Neutrophil (primary cell): ENCODE data around the gene STAG1.

Experiments used
- H3K27ac ChIP-seq: fragments of 200-600 bp; sonication (generic); 2 replicates; pipeline ENCODE4 v1.5.1; 2016; ENCODE audit warnings: mild to moderate bottlenecking, moderate library complexity
- H3K27me3 ChIP-seq: fragments of 200-600 bp; sonication (generic); 2 replicates; pipeline ENCODE4 v1.6.0; 2016; ENCODE audit warnings: mild to moderate bottlenecking
- H3K36me3 ChIP-seq: fragments of 200-600 bp; sonication (generic); 2 replicates; pipeline ENCODE4 v1.5.1; 2017
- H3K4me1 ChIP-seq, 2 experiments: fragments of 200-600 bp in 1 of 2; sonication (generic) in 1 of 2; 1 replicate in 1 of 2; 2 replicates in 1 of 2; pipeline versions ENCODE4 v1.5.1 to v1.6.1; 2013 to 2016; ENCODE audit warnings: low read depth in 1 of 2, low read length in 1 of 2, mild to moderate bottlenecking in 1 of 2, moderate library complexity in 1 of 2; ENCODE audit not compliant: control insufficient read depth in 1 of 2, insufficient read depth in 1 of 2
- H3K4me3 ChIP-seq, 2 experiments: fragments of 200-600 bp in 1 of 2; sonication (generic) in 1 of 2; 1 replicate in 1 of 2; 2 replicates in 1 of 2; pipeline ENCODE4 v1.5.1; 2013 to 2016; ENCODE audit warnings: low read depth in 1 of 2, low read length in 1 of 2, mild to moderate bottlenecking in 1 of 2, moderate library complexity in 1 of 2
- H3K9me3 ChIP-seq: fragments of 200-600 bp; sonication (generic); 2 replicates; pipeline ENCODE4 v1.5.1; 2016
- TF ChIP-seq, protein P1 (sequence below): fragments of 200-600 bp; sonication (generic); IDR thresholded peaks from 2 replicates; pipeline ENCODE4 v1.5.1; 2016; ENCODE audit warnings: antibody characterized with exemption

The STAG1 gene

DNA sequence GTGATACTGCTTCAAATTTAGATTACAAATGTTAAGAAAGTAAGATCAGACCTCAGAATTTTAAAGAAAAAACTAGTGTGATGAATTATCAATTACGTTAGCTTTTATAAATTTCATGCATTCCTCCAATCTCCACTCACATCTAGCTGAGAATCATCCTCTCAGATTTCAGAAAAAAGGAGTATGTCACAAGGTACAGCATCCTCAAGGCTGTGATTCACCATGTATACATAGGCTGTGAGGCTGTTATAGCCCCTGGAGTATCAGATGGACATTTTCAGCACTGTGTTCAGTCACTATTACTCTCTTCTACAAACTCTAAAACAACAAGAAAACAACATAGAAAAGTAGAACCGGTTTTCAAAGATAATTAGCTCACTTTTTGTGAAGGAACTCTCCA lies 287.7 kb downstream of the STAG1 start:
- no peaks in the 10 kb centered on the region for H3K9me3 ChIP-seq
- no peak overlapping the region for H3K4me3 ChIP-seq
- no peak overlapping the region for H3K27ac ChIP-seq
- H3K4me1 ChIP-seq, result no peaks in the 10 kb centered on the region
- no peaks in the 10 kb centered on the region for H3K36me3 ChIP-seq
- TF ChIP-seq, protein P1, sequence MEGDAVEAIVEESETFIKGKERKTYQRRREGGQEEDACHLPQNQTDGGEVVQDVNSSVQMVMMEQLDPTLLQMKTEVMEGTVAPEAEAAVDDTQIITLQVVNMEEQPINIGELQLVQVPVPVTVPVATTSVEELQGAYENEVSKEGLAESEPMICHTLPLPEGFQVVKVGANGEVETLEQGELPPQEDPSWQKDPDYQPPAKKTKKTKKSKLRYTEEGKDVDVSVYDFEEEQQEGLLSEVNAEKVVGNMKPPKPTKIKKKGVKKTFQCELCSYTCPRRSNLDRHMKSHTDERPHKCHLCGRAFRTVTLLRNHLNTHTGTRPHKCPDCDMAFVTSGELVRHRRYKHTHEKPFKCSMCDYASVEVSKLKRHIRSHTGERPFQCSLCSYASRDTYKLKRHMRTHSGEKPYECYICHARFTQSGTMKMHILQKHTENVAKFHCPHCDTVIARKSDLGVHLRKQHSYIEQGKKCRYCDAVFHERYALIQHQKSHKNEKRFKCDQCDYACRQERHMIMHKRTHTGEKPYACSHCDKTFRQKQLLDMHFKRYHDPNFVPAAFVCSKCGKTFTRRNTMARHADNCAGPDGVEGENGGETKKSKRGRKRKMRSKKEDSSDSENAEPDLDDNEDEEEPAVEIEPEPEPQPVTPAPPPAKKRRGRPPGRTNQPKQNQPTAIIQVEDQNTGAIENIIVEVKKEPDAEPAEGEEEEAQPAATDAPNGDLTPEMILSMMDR, result no peak
- no peaks in the 10 kb centered on the region for H3K27me3 ChIP-seq

DNA sequence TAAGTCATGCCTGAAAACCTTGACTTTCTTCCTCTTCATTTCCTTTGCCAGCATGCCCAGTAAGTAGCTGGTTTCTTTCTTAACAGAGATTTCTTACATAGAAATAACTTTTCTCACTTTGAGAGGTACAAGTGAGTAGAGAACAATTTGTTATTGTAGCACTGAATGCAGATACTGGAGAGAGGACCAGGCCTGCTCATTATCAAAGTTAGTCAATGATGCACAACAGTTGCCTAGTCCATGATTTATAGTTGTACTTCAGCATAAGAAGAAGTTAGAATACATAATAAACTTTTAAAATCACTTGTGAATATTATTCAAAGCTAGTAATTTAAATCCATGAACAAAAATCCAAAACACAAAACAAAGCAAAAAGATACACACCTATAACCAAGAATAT lies 289.0 kb downstream of the STAG1 start:
- no peak overlapping the region for H3K4me3 ChIP-seq
- H3K36me3 ChIP-seq, result no peaks in the 10 kb centered on the region
- H3K27me3 ChIP-seq, result no peaks in the 10 kb centered on the region
- H3K4me1 ChIP-seq, result no peaks in the 10 kb centered on the region
- H3K9me3 ChIP-seq, result no peaks in the 10 kb centered on the region
- no peak overlapping the region for H3K27ac ChIP-seq
- TF ChIP-seq, protein P1, result no peak

DNA sequence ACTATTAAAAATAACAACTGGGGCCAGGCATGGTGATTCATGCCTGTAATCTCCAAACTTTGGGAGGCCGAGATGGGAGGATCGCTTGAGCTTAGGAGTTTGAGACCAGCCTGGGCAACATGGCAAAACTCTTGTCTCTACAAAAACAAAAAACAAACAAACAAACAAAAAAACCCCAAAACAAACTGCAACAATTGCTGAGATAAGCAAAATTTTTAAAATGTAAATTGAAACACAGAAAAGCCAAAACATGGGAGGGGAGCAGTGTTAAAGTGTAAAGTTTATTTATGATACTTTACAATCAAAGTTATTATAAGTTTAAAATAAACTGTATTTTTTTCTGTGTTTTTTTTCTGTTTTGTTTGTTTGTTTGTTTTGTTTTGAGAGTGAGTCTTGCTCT lies 294.4 kb downstream of the STAG1 start:
- H3K27ac ChIP-seq, result no peak overlapping the region
- H3K9me3 ChIP-seq, result peaks cover 9% of the 10 kb centered on the region
- H3K4me3 ChIP-seq, result no peak overlapping the region
- H3K4me1 ChIP-seq, result no peaks in the 10 kb centered on the region
- TF ChIP-seq, protein P1, result no peak
- H3K36me3 ChIP-seq, result no peaks in the 10 kb centered on the region
- H3K27me3 ChIP-seq, result no peaks in the 10 kb centered on the region

DNA sequence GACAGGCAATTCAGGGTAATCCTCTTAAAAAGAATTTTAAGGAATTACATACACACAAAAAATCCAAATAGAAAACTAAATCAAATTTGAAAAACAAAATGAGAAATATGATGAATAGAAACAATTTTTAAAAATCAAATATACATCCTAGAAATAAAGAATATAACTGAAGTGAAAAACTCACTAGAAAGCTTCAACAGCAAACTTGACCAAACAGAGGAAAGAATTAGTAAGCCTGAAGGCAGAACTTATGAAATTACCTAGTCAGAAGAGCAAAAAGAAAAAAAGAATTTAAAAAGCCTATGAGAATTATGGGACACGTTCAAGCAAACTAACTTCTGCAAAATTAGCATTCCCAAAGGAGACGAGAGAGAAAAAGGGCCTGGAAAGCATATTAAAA lies 296.0 kb downstream of the STAG1 start:
- Histone ChIP-seq H3K4me3 (no peak overlapping the region), H3K4me1 (no peaks in the 10 kb centered on the region), H3K27me3 (no peaks in the 10 kb centered on the region), H3K36me3 (peaks cover 10% of the 10 kb centered on the region), H3K9me3 (peaks cover 9% of the 10 kb centered on the region), H3K27ac (no peak overlapping the region)
- TF ChIP-seq, protein P1, result no peak

DNA sequence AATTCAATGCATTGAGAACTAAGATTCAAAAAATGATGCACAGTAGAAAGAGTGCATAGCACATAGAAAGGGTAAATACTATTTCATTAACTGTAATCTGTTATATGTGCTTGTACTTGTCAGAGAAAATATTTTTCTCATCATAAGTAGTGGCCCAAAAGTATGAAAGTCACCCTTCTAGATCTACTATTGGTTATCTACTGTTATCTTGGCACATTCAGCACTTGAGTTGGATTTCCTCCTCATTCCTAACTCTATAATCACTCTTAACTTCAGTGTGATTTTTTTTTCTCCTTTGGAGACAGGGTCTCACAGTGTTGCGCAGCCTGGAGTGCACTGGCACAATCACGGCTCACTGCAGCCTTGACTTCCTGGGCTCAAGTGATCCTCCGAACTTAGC lies 307.6 kb downstream of the STAG1 start:
- H3K36me3 ChIP-seq, result peaks cover 26% of the 10 kb centered on the region

More for the DNA sequence above, 307.6 kb downstream of the STAG1 start:
- no peak overlapping the region for H3K27ac ChIP-seq
- no peaks in the 10 kb centered on the region for H3K9me3 ChIP-seq
- H3K27me3 ChIP-seq, result no peaks in the 10 kb centered on the region
- no peak overlapping the region for H3K4me3 ChIP-seq
- H3K4me1 ChIP-seq, result no peaks in the 10 kb centered on the region
- TF ChIP-seq, protein P1, result no peak
